ENCODE results near the gene BBS9. TPM values are rescaled to one million over a fixed set of nuclear protein-coding genes. Genes with fewer than 3 reads are reported as not detected.

Gene BBS9
- total RNA-seq, 1 donor from 2014 or later, result 31.2 TPM

DNA sequence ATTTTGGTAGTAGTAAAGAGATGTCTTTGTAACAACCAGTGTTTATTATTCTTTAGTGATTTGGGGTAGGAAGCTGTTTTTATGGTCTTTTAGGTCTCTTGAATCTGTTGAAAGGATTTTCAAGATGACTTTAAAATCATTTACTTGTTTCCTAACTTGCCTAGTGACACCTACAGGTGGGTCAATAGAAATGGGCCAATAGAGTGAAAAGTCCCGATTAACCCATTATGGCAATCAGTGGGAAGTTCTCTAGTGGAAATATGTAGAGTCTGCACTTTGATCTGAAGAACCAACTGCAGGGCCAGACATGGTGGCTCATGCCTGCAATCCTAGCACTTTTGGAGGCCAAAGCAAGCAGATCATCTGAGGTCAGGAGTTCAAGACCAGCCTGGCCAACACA, 401.3 kb downstream of the BBS9 start:
- DNase-seq (ENCODE audit: extremely low spot score in 2 of 2), result no peak
- H3K27ac ChIP-seq, result no peak overlapping the region
- H3K4me1 ChIP-seq, result no peaks in the 10 kb centered on the region
- H3K4me3 ChIP-seq, result no peak overlapping the region
- no peaks in the 10 kb centered on the region for H3K27me3 ChIP-seq
- H3K36me3 ChIP-seq, result no peaks in the 10 kb centered on the region
- intact Hi-C loops (cut with DNase I), result no loop called here
- no peaks in the 10 kb centered on the region for H3K9me3 ChIP-seq
- TF ChIP-seq POLR2AphosphoS5 (IDR thresholded peaks at IDR 0.05; ENCODE audit: insufficient read depth in 1 of 2, low read depth in 1 of 2), result no peak
- no peak for TF ChIP-seq POLR2A (IDR thresholded peaks at IDR 0.05)
- TF ChIP-seq, protein P1, sequence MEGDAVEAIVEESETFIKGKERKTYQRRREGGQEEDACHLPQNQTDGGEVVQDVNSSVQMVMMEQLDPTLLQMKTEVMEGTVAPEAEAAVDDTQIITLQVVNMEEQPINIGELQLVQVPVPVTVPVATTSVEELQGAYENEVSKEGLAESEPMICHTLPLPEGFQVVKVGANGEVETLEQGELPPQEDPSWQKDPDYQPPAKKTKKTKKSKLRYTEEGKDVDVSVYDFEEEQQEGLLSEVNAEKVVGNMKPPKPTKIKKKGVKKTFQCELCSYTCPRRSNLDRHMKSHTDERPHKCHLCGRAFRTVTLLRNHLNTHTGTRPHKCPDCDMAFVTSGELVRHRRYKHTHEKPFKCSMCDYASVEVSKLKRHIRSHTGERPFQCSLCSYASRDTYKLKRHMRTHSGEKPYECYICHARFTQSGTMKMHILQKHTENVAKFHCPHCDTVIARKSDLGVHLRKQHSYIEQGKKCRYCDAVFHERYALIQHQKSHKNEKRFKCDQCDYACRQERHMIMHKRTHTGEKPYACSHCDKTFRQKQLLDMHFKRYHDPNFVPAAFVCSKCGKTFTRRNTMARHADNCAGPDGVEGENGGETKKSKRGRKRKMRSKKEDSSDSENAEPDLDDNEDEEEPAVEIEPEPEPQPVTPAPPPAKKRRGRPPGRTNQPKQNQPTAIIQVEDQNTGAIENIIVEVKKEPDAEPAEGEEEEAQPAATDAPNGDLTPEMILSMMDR (IDR thresholded peaks at IDR 0.05), result no peak

DNA sequence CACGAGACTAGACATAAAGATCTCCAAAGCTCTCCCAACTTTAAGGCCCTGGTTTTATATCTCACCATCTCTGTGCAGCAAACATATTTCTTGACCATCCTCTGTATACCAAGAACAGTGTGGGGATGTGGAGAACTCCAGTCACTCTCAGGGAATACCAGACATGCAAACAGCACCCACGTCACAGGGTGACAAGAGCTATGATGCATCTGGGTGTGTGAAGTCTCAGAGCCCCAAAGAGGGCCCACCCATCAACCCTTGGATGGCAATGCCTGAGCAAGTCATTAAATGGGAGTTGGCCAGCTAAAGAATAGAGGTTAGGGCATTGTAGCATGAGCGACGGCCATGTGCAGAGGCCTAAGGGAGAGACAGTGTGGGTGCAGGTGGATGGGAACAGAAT, 402.5 kb downstream of the BBS9 start:
- no peaks in the 10 kb centered on the region for H3K27me3 ChIP-seq
- no peaks in the 10 kb centered on the region for H3K4me1 ChIP-seq
- TF ChIP-seq POLR2AphosphoS5 (IDR thresholded peaks at IDR 0.05; ENCODE audit: insufficient read depth in 1 of 2, low read depth in 1 of 2) (no peak), POLR2A (IDR thresholded peaks at IDR 0.05) (no peak)
- TF ChIP-seq, protein P1 (IDR thresholded peaks at IDR 0.05), result no peak
- DNase-seq (ENCODE audit: extremely low spot score in 2 of 2), result no peak
- no peak overlapping the region for H3K27ac ChIP-seq
- intact Hi-C loops (cut with DNase I), result no loop called here
- no peak overlapping the region for H3K4me3 ChIP-seq
- H3K9me3 ChIP-seq, result no peaks in the 10 kb centered on the region
- H3K36me3 ChIP-seq, result no peaks in the 10 kb centered on the region

DNA sequence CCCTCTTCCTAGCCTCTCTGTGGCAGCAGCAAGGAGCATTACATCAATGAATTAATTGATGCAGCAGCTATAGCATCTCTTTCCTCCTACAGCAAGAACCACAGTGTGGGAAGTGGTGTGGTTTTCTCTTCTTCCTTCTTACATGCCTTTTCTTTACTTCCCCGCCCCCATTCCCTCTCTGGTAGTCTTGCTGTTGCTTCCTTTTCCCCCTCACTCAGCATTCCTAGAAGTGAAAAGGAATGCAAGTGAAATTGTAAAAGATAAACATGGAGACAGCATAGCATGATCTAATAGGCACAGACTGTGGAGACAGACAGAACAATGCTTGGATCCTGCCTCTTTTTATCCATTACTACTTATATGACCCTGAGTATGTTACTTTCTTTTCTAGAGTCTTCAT, 405.5 kb downstream of the BBS9 start:
- Histone ChIP-seq H3K27ac (no peak overlapping the region), H3K27me3 (no peaks in the 10 kb centered on the region), H3K4me1 (no peaks in the 10 kb centered on the region), H3K4me3 (no peak overlapping the region), H3K9me3 (no peaks in the 10 kb centered on the region), H3K36me3 (no peaks in the 10 kb centered on the region)
- TF ChIP-seq, protein P1 (IDR thresholded peaks at IDR 0.05), result no peak
- DNase-seq (ENCODE audit: extremely low spot score in 2 of 2), result no peak
- intact Hi-C loops (cut with DNase I), result no loop called here

DNA sequence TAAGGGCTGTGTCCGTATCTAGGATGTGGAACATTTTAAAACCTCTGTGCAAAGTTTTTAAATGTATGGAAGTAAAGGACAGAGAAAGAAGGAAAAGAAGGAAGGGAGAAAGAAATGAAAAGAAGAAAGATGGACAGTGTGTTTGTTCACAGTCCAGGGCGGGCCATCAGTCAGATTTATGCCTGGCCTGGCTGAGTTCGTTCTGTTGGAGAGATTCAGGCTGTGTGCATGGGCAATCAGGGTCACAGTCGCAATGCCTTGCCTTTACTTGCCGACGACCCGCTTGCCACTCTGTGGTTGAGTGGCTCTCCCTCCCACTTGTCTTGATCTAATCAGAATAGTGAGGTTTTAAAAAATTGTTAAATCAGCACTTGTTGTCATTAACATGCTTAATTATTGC, 406.6 kb downstream of the BBS9 start:
- H3K4me3 ChIP-seq, result no peak overlapping the region
- DNase-seq (ENCODE audit: extremely low spot score in 2 of 2), result no peak
- no peaks in the 10 kb centered on the region for H3K4me1 ChIP-seq
- TF ChIP-seq, protein P1 (IDR thresholded peaks at IDR 0.05), result no peak
- TF ChIP-seq POLR2AphosphoS5 (IDR thresholded peaks at IDR 0.05; ENCODE audit: insufficient read depth in 1 of 2, low read depth in 1 of 2), result no peak
- no peak for TF ChIP-seq POLR2A (IDR thresholded peaks at IDR 0.05)
- no peaks in the 10 kb centered on the region for H3K27me3 ChIP-seq
- H3K9me3 ChIP-seq, result no peaks in the 10 kb centered on the region
- H3K27ac ChIP-seq, result no peak overlapping the region
- no peaks in the 10 kb centered on the region for H3K36me3 ChIP-seq
- intact Hi-C loops (cut with DNase I), result no loop called here

DNA sequence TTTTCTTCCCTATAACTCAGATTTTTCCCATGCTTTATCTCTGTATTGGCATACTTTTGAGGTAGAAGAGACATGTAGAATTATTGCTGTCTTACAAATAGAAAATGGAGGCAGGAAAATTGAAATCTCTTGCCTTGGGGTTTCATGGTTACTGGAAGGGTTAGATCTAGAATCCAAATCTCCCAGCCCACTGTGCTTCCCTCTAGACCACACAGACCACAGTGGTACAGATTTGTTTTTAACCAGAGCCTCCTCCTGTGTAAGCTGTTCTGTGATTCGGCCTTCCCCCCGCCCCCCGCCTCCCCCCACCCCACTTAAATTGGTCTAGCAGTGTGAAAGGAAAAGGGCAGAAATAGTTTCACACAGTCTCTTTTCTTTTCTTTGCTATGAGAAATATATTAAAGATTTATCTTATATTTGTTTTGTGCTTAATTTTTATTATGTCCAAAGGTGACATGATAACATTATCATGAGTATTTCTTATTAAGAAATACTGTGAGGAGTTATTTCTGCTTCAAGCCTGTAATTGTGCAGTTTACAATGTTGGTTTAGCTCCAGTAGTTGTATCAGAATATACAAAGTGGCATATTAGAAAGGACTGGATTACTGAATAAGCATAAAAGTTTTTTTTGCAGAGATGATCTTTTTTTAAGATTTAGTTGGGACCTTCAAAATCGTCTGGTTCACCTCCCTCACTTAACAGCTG, 407.2 kb downstream of the BBS9 start:
- H3K9me3 ChIP-seq, result no peaks in the 10 kb centered on the region
- H3K4me3 ChIP-seq, result no peak overlapping the region
- no peak overlapping the region for H3K27ac ChIP-seq
- H3K4me1 ChIP-seq, result no peaks in the 10 kb centered on the region
- no peak for DNase-seq (ENCODE audit: extremely low spot score in 2 of 2)
- H3K27me3 ChIP-seq, result no peaks in the 10 kb centered on the region
- intact Hi-C loops (cut with DNase I), result no loop called here
- TF ChIP-seq, protein P1 (IDR thresholded peaks at IDR 0.05), result no peak
- TF ChIP-seq POLR2AphosphoS5 (IDR thresholded peaks at IDR 0.05; ENCODE audit: insufficient read depth in 1 of 2, low read depth in 1 of 2), result no peak
- TF ChIP-seq POLR2A (IDR thresholded peaks at IDR 0.05), result no peak
- no peaks in the 10 kb centered on the region for H3K36me3 ChIP-seq
